ENCODE results near the gene KSR2.

Gene KSR2

GRCh38 chr12:117563706-117564105 lies 405.1 kb downstream of the KSR2 start:
- no peak overlapping the region for H3K9ac ChIP-seq (ENCODE audit: low read length)
- no peak overlapping the region for H2BK12ac ChIP-seq (ENCODE audit: low read length in 2 of 2)
- WGBS: 55% methylated on average over 2 of the region's 2 CpGs

GRCh38 chr12:117563007-117563406 lies 405.8 kb downstream of the KSR2 start:
- no peak overlapping the region for H3K14ac ChIP-seq (ENCODE audit: low read length in 2 of 2)

More at GRCh38 chr12:117563706-117564105, 405.1 kb downstream of the KSR2 start:
- Histone ChIP-seq H2BK5ac (ENCODE audit: low read depth, low read length, poor library complexity, severe bottlenecking) (no peak overlapping the region), H3K14ac (ENCODE audit: low read length in 2 of 2) (no peak overlapping the region), H4K91ac (ENCODE audit: low read length) (no peak overlapping the region), H3K4me2 (ENCODE audit: low read length, poor library complexity, severe bottlenecking) (no peak overlapping the region), H3K36me3 (ENCODE audit: control insufficient read depth in 1 of 2, insufficient read depth in 2 of 2, low read depth in 1 of 2, low read length in 2 of 2) (no peaks in the 10 kb centered on the region), H3K4ac (ENCODE audit: low read depth in 1 of 2, low read length in 2 of 2) (no peak overlapping the region), H3K79me1 (replicated peaks; ENCODE audit: low read length, poor library complexity, severe bottlenecking) (no peaks in the 10 kb centered on the region), H3K9me3 (ENCODE audit: control insufficient read depth, low read length) (no peaks in the 10 kb centered on the region), H2AFZ (ENCODE audit: low read depth, low read length) (no peak overlapping the region), H2BK15ac (ENCODE audit: low read depth, poor library complexity, severe bottlenecking) (no peak overlapping the region), H3K23ac (ENCODE audit: low read length in 2 of 2) (no peak overlapping the region), H3K4me3 (ENCODE audit: insufficient read depth in 1 of 2, low read depth in 1 of 2, low read length in 2 of 2) (no peak overlapping the region), H2BK120ac (ENCODE audit: low read depth, low read length) (no peak overlapping the region), H3K4me1 (ENCODE audit: control insufficient read depth, insufficient read depth, low read depth, low read length) (peaks cover 8% of the 10 kb centered on the region), H3K18ac (ENCODE audit: low read depth in 1 of 2, low read length in 2 of 2) (no peak overlapping the region), H2AK5ac (ENCODE audit: low read length, severe bottlenecking) (no peak overlapping the region), H4K8ac (ENCODE audit: low read length) (no peak overlapping the region), H3K27ac (ENCODE audit: low read length, poor library complexity, severe bottlenecking) (no peak overlapping the region), H3K27me3 (ENCODE audit: control insufficient read depth in 1 of 2, insufficient read depth in 1 of 2, low read length in 2 of 2) (peaks cover 4 to 78% of the 10 kb centered on the region in 2 experiments)
- no peak for DNase-seq

GRCh38 chr12:117561990-117562389 lies 406.8 kb downstream of the KSR2 start:
- WGBS: 47% methylated on average over 2 of the region's 2 CpGs
- no peak overlapping the region for H2BK15ac ChIP-seq (ENCODE audit: low read depth, poor library complexity, severe bottlenecking)
- H3K4ac ChIP-seq (ENCODE audit: low read depth in 1 of 2, low read length in 2 of 2): no peak overlapping the region
- H3K23ac ChIP-seq (ENCODE audit: low read length in 2 of 2): no peak overlapping the region
- H3K4me2 ChIP-seq (ENCODE audit: low read length, poor library complexity, severe bottlenecking): no peak overlapping the region
- no peak overlapping the region for H3K4me3 ChIP-seq (ENCODE audit: insufficient read depth in 1 of 2, low read depth in 1 of 2, low read length in 2 of 2)
- H3K27ac ChIP-seq (ENCODE audit: low read length, poor library complexity, severe bottlenecking): no peak overlapping the region
- H4K91ac ChIP-seq (ENCODE audit: low read length): no peak overlapping the region
- peaks cover 10 to 70% of the 10 kb centered on the region in 2 experiments for H3K27me3 ChIP-seq (ENCODE audit: control insufficient read depth in 1 of 2, insufficient read depth in 1 of 2, low read length in 2 of 2)
- no peak overlapping the region for H2AK5ac ChIP-seq (ENCODE audit: low read length, severe bottlenecking)
- no peak for DNase-seq
- H2BK120ac ChIP-seq (ENCODE audit: low read depth, low read length): no peak overlapping the region
- no peak overlapping the region for H2BK12ac ChIP-seq (ENCODE audit: low read length in 2 of 2)
- no peak overlapping the region for H3K18ac ChIP-seq (ENCODE audit: low read depth in 1 of 2, low read length in 2 of 2)
- no peaks in the 10 kb centered on the region for H3K79me1 ChIP-seq (replicated peaks; ENCODE audit: low read length, poor library complexity, severe bottlenecking)
- no peak overlapping the region for H3K14ac ChIP-seq (ENCODE audit: low read length in 2 of 2)
- H3K4me1 ChIP-seq (ENCODE audit: control insufficient read depth, insufficient read depth, low read depth, low read length): peaks cover 3% of the 10 kb centered on the region
- H4K8ac ChIP-seq (ENCODE audit: low read length): no peak overlapping the region
- H3K9me3 ChIP-seq (ENCODE audit: control insufficient read depth, low read length): no peaks in the 10 kb centered on the region
- no peak overlapping the region for H2BK5ac ChIP-seq (ENCODE audit: low read depth, low read length, poor library complexity, severe bottlenecking)
- no peak overlapping the region for H3K9ac ChIP-seq (ENCODE audit: low read length)
- H3K36me3 ChIP-seq (ENCODE audit: control insufficient read depth in 1 of 2, insufficient read depth in 2 of 2, low read depth in 1 of 2, low read length in 2 of 2): no peaks in the 10 kb centered on the region
- H2AFZ ChIP-seq (ENCODE audit: low read depth, low read length): no peak overlapping the region

More at GRCh38 chr12:117563007-117563406, 405.8 kb downstream of the KSR2 start:
- Histone ChIP-seq H3K36me3 (ENCODE audit: control insufficient read depth in 1 of 2, insufficient read depth in 2 of 2, low read depth in 1 of 2, low read length in 2 of 2) (no peaks in the 10 kb centered on the region), H3K4me1 (ENCODE audit: control insufficient read depth, insufficient read depth, low read depth, low read length) (peaks cover 6% of the 10 kb centered on the region), H3K9me3 (ENCODE audit: control insufficient read depth, low read length) (no peaks in the 10 kb centered on the region), H3K27ac (ENCODE audit: low read length, poor library complexity, severe bottlenecking) (no peak overlapping the region), H3K23ac (ENCODE audit: low read length in 2 of 2) (no peak overlapping the region), H4K91ac (ENCODE audit: low read length) (no peak overlapping the region), H2BK15ac (ENCODE audit: low read depth, poor library complexity, severe bottlenecking) (no peak overlapping the region), H2BK120ac (ENCODE audit: low read depth, low read length) (no peak overlapping the region), H2AK5ac (ENCODE audit: low read length, severe bottlenecking) (no peak overlapping the region), H4K8ac (ENCODE audit: low read length) (no peak overlapping the region), H3K79me1 (replicated peaks; ENCODE audit: low read length, poor library complexity, severe bottlenecking) (no peaks in the 10 kb centered on the region), H2BK12ac (ENCODE audit: low read length in 2 of 2) (no peak overlapping the region), H3K9ac (ENCODE audit: low read length) (no peak overlapping the region), H3K18ac (ENCODE audit: low read depth in 1 of 2, low read length in 2 of 2) (no peak overlapping the region), H2AFZ (ENCODE audit: low read depth, low read length) (no peak overlapping the region), H2BK5ac (ENCODE audit: low read depth, low read length, poor library complexity, severe bottlenecking) (no peak overlapping the region), H3K4me2 (ENCODE audit: low read length, poor library complexity, severe bottlenecking) (no peak overlapping the region), H3K27me3 (ENCODE audit: control insufficient read depth in 1 of 2, insufficient read depth in 1 of 2, low read length in 2 of 2) (peaks cover 7 to 71% of the 10 kb centered on the region in 2 experiments), H3K4ac (ENCODE audit: low read depth in 1 of 2, low read length in 2 of 2) (no peak overlapping the region), H3K4me3 (ENCODE audit: insufficient read depth in 1 of 2, low read depth in 1 of 2, low read length in 2 of 2) (no peak overlapping the region)
- whole genome bisulfite sequencing: 73% methylated on average over 4 of the region's 5 CpGs
- DNase-seq: no peak

- no peak overlapping the region for H2BK12ac ChIP-seq (ENCODE audit: low read length in 2 of 2)
- peaks cover 3% of the 10 kb centered on the region for H3K4me1 ChIP-seq (ENCODE audit: control insufficient read depth, insufficient read depth, low read depth, low read length)
- H3K79me1 ChIP-seq (replicated peaks; ENCODE audit: low read length, poor library complexity, severe bottlenecking): no peaks in the 10 kb centered on the region
- no peak overlapping the region for H2AFZ ChIP-seq (ENCODE audit: low read depth, low read length)
- no peak overlapping the region for H4K8ac ChIP-seq (ENCODE audit: low read length)
- no peak overlapping the region for H2BK15ac ChIP-seq (ENCODE audit: low read depth, poor library complexity, severe bottlenecking)
- no peak overlapping the region for H3K14ac ChIP-seq (ENCODE audit: low read length in 2 of 2)
- no peak overlapping the region for H3K18ac ChIP-seq (ENCODE audit: low read depth in 1 of 2, low read length in 2 of 2)
- H2BK120ac ChIP-seq (ENCODE audit: low read depth, low read length): no peak overlapping the region
- H3K23ac ChIP-seq (ENCODE audit: low read length in 2 of 2): no peak overlapping the region
- no peak for DNase-seq
- H3K36me3 ChIP-seq (ENCODE audit: control insufficient read depth in 1 of 2, insufficient read depth in 2 of 2, low read depth in 1 of 2, low read length in 2 of 2): no peaks in the 10 kb centered on the region
- no peak overlapping the region for H3K4me3 ChIP-seq (ENCODE audit: insufficient read depth in 1 of 2, low read depth in 1 of 2, low read length in 2 of 2)
- no peak overlapping the region for H3K9ac ChIP-seq (ENCODE audit: low read length)
- no peak overlapping the region for H3K4ac ChIP-seq (ENCODE audit: low read depth in 1 of 2, low read length in 2 of 2)
- no peak overlapping the region for H3K27ac ChIP-seq (ENCODE audit: low read length, poor library complexity, severe bottlenecking)
- H3K27me3 ChIP-seq (ENCODE audit: control insufficient read depth in 1 of 2, insufficient read depth in 1 of 2, low read length in 2 of 2): peaks cover 10 to 69% of the 10 kb centered on the region in 2 experiments
- H3K4me2 ChIP-seq (ENCODE audit: low read length, poor library complexity, severe bottlenecking): no peak overlapping the region
- no peak overlapping the region for H4K91ac ChIP-seq (ENCODE audit: low read length)
- H2AK5ac ChIP-seq (ENCODE audit: low read length, severe bottlenecking): no peak overlapping the region
- no peaks in the 10 kb centered on the region for H3K9me3 ChIP-seq (ENCODE audit: control insufficient read depth, low read length)
- H2BK5ac ChIP-seq (ENCODE audit: low read depth, low read length, poor library complexity, severe bottlenecking): no peak overlapping the region
Observed at GRCh38 chr12:117559978-117560377, 408.8 kb downstream of the KSR2 start.

Measured in mesenchymal stem cell (in vitro differentiated cells and primary cell).